HCT116 (cell line): ENCODE measurements around the gene SUSD4. TPM values are rescaled to one million over a fixed set of nuclear protein-coding genes. Genes with fewer than 3 reads are reported as not detected.

Experiments used
- ATAC-seq: fragments of 200-7000 bp; cut with Tn5 transposase; 2 replicates; pipeline ENCODE4 v1.9.1; 2020; ENCODE audit warnings: mild to moderate bottlenecking, moderate library complexity
- BruUV-seq: library from RNA; stranded (reverse); fragments of 400-500 nt; replicated peaks from 2 replicates; lab custom pipeline; 2021; lab: Mats Ljungman, UMichigan
- CTCF ChIA-PET: fragments of 300-600 bp; sonication (Branson Sonifier 250); formaldehyde crosslinking; loops from one replicate; lab custom pipeline; 2021; ENCODE audit warnings: antibody characterized with exemption; lab: Charles Lee
- POLR2A ChIA-PET: fragments of 300-600, 350-600 bp; sonication (Branson Sonifier 250); formaldehyde crosslinking; loops from one replicate; lab custom pipeline; 2021; ENCODE audit warnings: antibody characterized with exemption; lab: Charles Lee
- RAD21 ChIA-PET, 2 experiments: fragments of 300-600 bp; sonication (Branson Sonifier 250); formaldehyde crosslinking; loops; one replicate each; lab custom pipeline; 2023; ENCODE audit warnings: low total read pairs in 2 of 2; ENCODE audit not compliant: uncharacterized antibody in 2 of 2, unreplicated experiment in 2 of 2, low non-redundant PET in 1 of 2; lab: Charles Lee
- DNase-seq: peaks from one replicate; pipeline ENCODE4 v3.0.0-alpha.2; 2010; ENCODE audit warnings: low read depth, low spot score
- H2AFZ ChIP-seq: fragments of 200-600 bp; shearing (Covaris generic), sonication (generic); 2 replicates; pipeline ENCODE4 v1.6.1; 2017; ENCODE audit warnings: low read depth, mixed run types, mixed read lengths, antibody characterized with exemption, low read length; ENCODE audit not compliant: poor library complexity, severe bottlenecking
- H3K27ac ChIP-seq: 2 replicates; pipeline ENCODE4 v1.5.1; 2012; ENCODE audit warnings: low read depth, low read length
- H3K27me3 ChIP-seq: fragments of 200-600 bp; sonication (generic); 2 replicates; pipeline ENCODE4 v1.6.1; 2016; ENCODE audit warnings: mixed run types, low read length, mixed read lengths; ENCODE audit not compliant: insufficient read depth
- H3K36me3 ChIP-seq, 2 experiments: fragments of 200-500 bp in 1 of 2; fragments of 200-600 bp in 1 of 2; sonication (Bioruptor generic) in 1 of 2; sonication (generic) in 1 of 2; 2 replicates each; pipeline versions ENCODE4 v1.5.1 to v1.6.1; 2014 to 2016; ENCODE audit warnings: low read length in 2 of 2, inconsistent platforms in 1 of 2, mixed read lengths in 1 of 2, mixed run types in 1 of 2; ENCODE audit not compliant: insufficient read depth in 2 of 2, control insufficient read depth in 1 of 2
- H3K4me1 ChIP-seq, 2 experiments: fragments of 200-600 bp in 1 of 2; sonication (generic) in 1 of 2; 2 replicates each; pipeline versions ENCODE4 v1.5.1 to v1.6.1; 2012 to 2017; ENCODE audit warnings: low read length in 2 of 2, inconsistent platforms in 1 of 2, mild to moderate bottlenecking in 1 of 2, mixed read lengths in 1 of 2, mixed run types in 1 of 2, moderate library complexity in 1 of 2; ENCODE audit not compliant: insufficient read depth in 2 of 2, control insufficient read depth in 1 of 2
- H3K4me2 ChIP-seq: fragments of 200-600 bp; sonication (generic); 2 replicates; pipeline ENCODE4 v1.6.1; 2017; ENCODE audit warnings: mixed run types, low read length, mixed read lengths
- H3K4me3 ChIP-seq, 2 experiments: fragments of 200-600 bp in 1 of 2; sonication (generic) in 1 of 2; replicated peaks in 1 of 2; 2 replicates each; pipeline ENCODE4 v1.5.1; 2011 to 2016; ENCODE audit warnings: low read length in 2 of 2, control low read depth in 1 of 2, low read depth in 1 of 2, mild to moderate bottlenecking in 1 of 2, mixed read lengths in 1 of 2, mixed run types in 1 of 2
- H3K79me2 ChIP-seq: fragments of 200-600 bp; sonication (generic); 2 replicates; pipeline ENCODE4 v1.6.1; 2017; ENCODE audit warnings: mild to moderate bottlenecking, mixed run types, low read length, moderate library complexity, mixed read lengths; ENCODE audit not compliant: insufficient read depth
- H3K9ac ChIP-seq: fragments of 200-600 bp; sonication (generic); 2 replicates; pipeline ENCODE4 v1.6.1; 2016; ENCODE audit warnings: low read length, mixed read lengths
- H3K9me2 ChIP-seq: fragments of 200-600 bp; sonication (generic), shearing (Covaris generic); 2 replicates; pipeline ENCODE4 v1.6.1; 2017; ENCODE audit warnings: mixed run types, mild to moderate bottlenecking, moderate library complexity; ENCODE audit not compliant: insufficient read depth
- H3K9me3 ChIP-seq, 2 experiments: fragments of 200-500 bp in 1 of 2; fragments of 200-600 bp in 1 of 2; sonication (Bioruptor generic) in 1 of 2; sonication (generic) in 1 of 2; 2 replicates each; pipeline ENCODE4 v1.6.1; 2014 to 2017; ENCODE audit warnings: low read length in 2 of 2, mixed read lengths in 2 of 2, inconsistent platforms in 1 of 2, low read depth in 1 of 2, mild to moderate bottlenecking in 1 of 2, mixed run types in 1 of 2, moderate library complexity in 1 of 2; ENCODE audit not compliant: control insufficient read depth in 1 of 2, insufficient read depth in 1 of 2
- H4K20me1 ChIP-seq: fragments of 200-600 bp; sonication (generic), shearing (Covaris generic); 2 replicates; pipeline ENCODE4 v1.6.1; 2017; ENCODE audit warnings: mixed run types, mild to moderate bottlenecking, moderate library complexity; ENCODE audit not compliant: insufficient read depth
- EGR1 ChIP-seq: IDR thresholded peaks from 2 replicates; pipeline ENCODE4 v1.6.1; 2012; ENCODE audit warnings: low read depth
- ELF1 ChIP-seq: IDR thresholded peaks from 2 replicates; pipeline ENCODE4 v1.6.1; 2012; ENCODE audit warnings: low read depth, borderline replicate concordance
- JUND ChIP-seq: IDR thresholded peaks from 2 replicates; pipeline ENCODE4 v1.6.1; 2012
- MAX ChIP-seq: IDR thresholded peaks from 2 replicates; pipeline ENCODE4 v1.6.1; 2012
- POLR2AphosphoS5 ChIP-seq: IDR thresholded peaks from 2 replicates; pipeline ENCODE4 v1.6.1; 2011; ENCODE audit warnings: mild to moderate bottlenecking, low read depth, low read length, moderate library complexity
- RAD21 ChIP-seq: IDR thresholded peaks from 2 replicates; pipeline ENCODE4 v1.6.1; 2012; ENCODE audit warnings: low read depth, mild to moderate bottlenecking
- SP1 ChIP-seq: IDR thresholded peaks from 2 replicates; pipeline ENCODE4 v1.6.1; 2012; ENCODE audit warnings: low read depth
- YY1 ChIP-seq: IDR thresholded peaks from 2 replicates; pipeline ENCODE4 v1.6.1; 2011; ENCODE audit warnings: low read length, low read depth, moderate library complexity, mild to moderate bottlenecking; ENCODE audit not compliant: insufficient replicate concordance; ENCODE audit errors: extremely low read depth
- ZBTB33 ChIP-seq: IDR thresholded peaks from 2 replicates; pipeline ENCODE4 v1.6.1; 2011; ENCODE audit warnings: mild to moderate bottlenecking, low read length, moderate library complexity; ENCODE audit not compliant: insufficient replicate concordance; ENCODE audit errors: extremely low read depth
- intact Hi-C: fragments of 100-400 bp; cut with micrococcal nuclease; formaldehyde crosslinking; loops from 2 replicates; pipeline ENCODE4 v1.10.0; 2022
- total RNA-seq: library from RNA; stranded (reverse); gene quantifications from one replicate; pipeline ENCODE4 v1.2.1, GENCODE V29; 2021; ENCODE audit not compliant: unreplicated experiment

SUSD4 gene
- total RNA-seq, 1 experiment from 2014 or later, result 0.59 TPM

- TF ChIP-seq ZBTB33 (no peak), YY1 (no peak), EGR1 (no peak), ELF1 (no peak), POLR2AphosphoS5 (no peak), RAD21 (no peak)
Observed at GRCh38 chr1:223378754-223379153, 14.8 kb upstream of the SUSD4 start (continued).

- TF ChIP-seq JUND (no peak), MAX (no peak), SP1 (no peak)
- TF ChIP-seq, all 23 proteins: peak for 0
- H3K9me2 ChIP-seq, result no peaks in the 10 kb centered on the region
- H3K4me1 ChIP-seq, result no peaks in the 10 kb centered on the region
- POLR2A ChIA-PET, result no interaction called here
- no peaks in the 10 kb centered on the region for H3K79me2 ChIP-seq
- intact Hi-C loops, result no loop called here
- RAD21 ChIA-PET, result no interaction called here
- H4K20me1 ChIP-seq, result no peaks in the 10 kb centered on the region
- H3K27me3 ChIP-seq, result no peaks in the 10 kb centered on the region
- no peak overlapping the region for H3K9ac ChIP-seq
- BruUV-seq, result no TSS peak
- no peak overlapping the region for H3K4me2 ChIP-seq
- ATAC-seq (no peak), DNase-seq (no peak)
- H3K4me3 ChIP-seq, result no peak overlapping the region
- H3K36me3 ChIP-seq, result no peaks in the 10 kb centered on the region
- CTCF ChIA-PET, result no interaction called here
- no peak overlapping the region for H2AFZ ChIP-seq
- H3K9me3 ChIP-seq, result no peaks in the 10 kb centered on the region
- no peak overlapping the region for H3K27ac ChIP-seq
Observed at GRCh38 chr1:223374064-223374610, 10.2 kb upstream of the SUSD4 start.
